Neural cell (in vitro differentiated cells): Measurements from ENCODE around the gene PFKL. TPM values are rescaled to one million over a fixed set of nuclear protein-coding genes. Genes with fewer than 3 reads are reported as not detected.
"Not testable (repeated sequence)": the region's sequence is repeated elsewhere in the genome, so short reads cannot be mapped to it uniquely, and the experiment has no call there.

ENCODE experiments used
- H2AFZ ChIP-seq: fragments of 200-600, 300-800 bp; sonication (generic), shearing (Covaris generic); 2 replicates; pipeline ENCODE4 v1.6.0; 2014; ENCODE audit warnings: low read depth, mild to moderate bottlenecking, antibody characterized with exemption, low read length, moderate library complexity
- H3F3A ChIP-seq: fragments of 200-600 bp; shearing (Covaris generic); 2 replicates; pipeline ENCODE4 v1.6.1; 2016; ENCODE audit warnings: mild to moderate bottlenecking, moderate library complexity, mixed read lengths, antibody characterized with exemption, low read length; ENCODE audit not compliant: insufficient read depth, poor library complexity, severe bottlenecking
- H3K27ac ChIP-seq: fragments of 200-600, 300-800 bp; sonication (generic), shearing (Covaris generic); 2 replicates; pipeline ENCODE4 v1.5.1; 2014; ENCODE audit warnings: mild to moderate bottlenecking, low read length, moderate library complexity
- H3K27me3 ChIP-seq: fragments of 300-800, 200-600 bp; sonication (generic), shearing (Covaris generic); 2 replicates; pipeline ENCODE4 v1.6.0; 2014; ENCODE audit warnings: mild to moderate bottlenecking, low read depth, low read length, moderate library complexity; ENCODE audit not compliant: insufficient read depth
- H3K36me3 ChIP-seq: fragments of 300-800, 200-600 bp; sonication (generic), shearing (Covaris generic); 2 replicates; pipeline ENCODE4 v1.5.1; 2014; ENCODE audit warnings: mild to moderate bottlenecking, antibody characterized with exemption, low read length, moderate library complexity; ENCODE audit not compliant: insufficient read depth
- H3K4me2 ChIP-seq: fragments of 300-800, 200-600 bp; sonication (generic), shearing (Covaris generic); 2 replicates; pipeline ENCODE4 v1.6.0; 2014; ENCODE audit warnings: mild to moderate bottlenecking, low read length
- H3K4me3 ChIP-seq: fragments of 300-800, 200-600 bp; sonication (generic), shearing (Covaris generic); 2 replicates; pipeline ENCODE4 v1.5.1; 2014; ENCODE audit warnings: mild to moderate bottlenecking, low read length, moderate library complexity
- H3K79me2 ChIP-seq: fragments of 200-600 bp; shearing (Covaris generic); replicated peaks from 2 replicates; pipeline ENCODE4 v1.6.0; 2014; ENCODE audit warnings: mild to moderate bottlenecking, low read length, moderate library complexity; ENCODE audit not compliant: insufficient read depth
- H3K9ac ChIP-seq: fragments of 300-800, 200-600 bp; sonication (generic), shearing (Covaris generic); 2 replicates; pipeline ENCODE4 v1.6.1; 2016; ENCODE audit warnings: mild to moderate bottlenecking, low read length, mixed read lengths
- H3K9me2 ChIP-seq: fragments of 200-600 bp; shearing (Covaris generic); 2 replicates; pipeline ENCODE4 v1.6.1; 2016; ENCODE audit warnings: mild to moderate bottlenecking, low read length, mixed read lengths; ENCODE audit not compliant: insufficient read depth
- H3K9me3 ChIP-seq: fragments of 200-600, 300-800 bp; sonication (generic), shearing (Covaris generic); 2 replicates; pipeline ENCODE4 v1.6.1; 2016; ENCODE audit warnings: mild to moderate bottlenecking, mixed run types, low read length, moderate library complexity, mixed read lengths
- H4K20me1 ChIP-seq: fragments of 200-600 bp; shearing (Covaris generic); 2 replicates; pipeline ENCODE4 v1.6.1; 2016; ENCODE audit warnings: mild to moderate bottlenecking, mixed run types; ENCODE audit not compliant: insufficient read depth
- CTCF ChIP-seq: fragments of 450-650 bp; IDR thresholded peaks from 2 replicates; pipeline ENCODE4 v1.5.1; 2014; ENCODE audit warnings: antibody characterized with exemption, mild to moderate bottlenecking, moderate library complexity; ENCODE audit not compliant: poor library complexity, severe bottlenecking
- EZH2 ChIP-seq: fragments of 200-600, 300-800 bp; shearing (Covaris generic), sonication (generic); IDR thresholded peaks from 2 replicates; pipeline ENCODE4 v1.6.1; 2014; ENCODE audit warnings: antibody characterized with exemption, low read length, borderline replicate concordance, mild to moderate bottlenecking; ENCODE audit not compliant: insufficient read depth, poor library complexity, severe bottlenecking
- MXI1 ChIP-seq: fragments of 450-650 bp; conservative IDR thresholded peaks from 2 replicates; pipeline ENCODE4 v1.6.1; 2014; ENCODE audit warnings: antibody characterized with exemption, mild to moderate bottlenecking; ENCODE audit not compliant: poor library complexity, severe bottlenecking
- POLR2AphosphoS5 ChIP-seq: IDR thresholded peaks from 2 replicates; pipeline ENCODE4 v1.6.1; 2012
- RAD21 ChIP-seq: fragments of 450-650 bp; conservative IDR thresholded peaks from 2 replicates; pipeline ENCODE4 v1.6.1; 2014; ENCODE audit warnings: antibody characterized with exemption, mild to moderate bottlenecking, moderate library complexity
- SMC3 ChIP-seq: fragments of 450-650 bp; conservative IDR thresholded peaks from 2 replicates; pipeline ENCODE4 v1.6.1; 2014; ENCODE audit warnings: antibody characterized with exemption, mild to moderate bottlenecking, moderate library complexity; ENCODE audit not compliant: poor library complexity
- TAF1 ChIP-seq: IDR thresholded peaks from 2 replicates; pipeline ENCODE4 v1.6.1; 2012; ENCODE audit warnings: low read depth
- polyA plus RNA-seq: library from polyadenylated mRNA; depleted of rRNA; stranded (reverse); fragments of >200 nt; gene quantifications from 2 replicates; pipeline ENCODE4 v1.2.3, GENCODE V29; 2014
- TF ChIP-seq, protein P1 (sequence below): IDR thresholded peaks from 2 replicates; pipeline ENCODE4 v1.6.1; 2012; ENCODE audit warnings: borderline replicate concordance

The PFKL gene
- polyA plus RNA-seq, 1 donor from 2014 or later: 79.6 TPM

GRCh38 chr21:44342981-44343380 lies 43.1 kb downstream of the PFKL start:
- H3K9me3 ChIP-seq, H3K27ac ChIP-seq, H3K36me3 ChIP-seq, H3F3A ChIP-seq, H3K27me3 ChIP-seq, H3K9me2 ChIP-seq, H3K4me3 ChIP-seq, H3K4me2 ChIP-seq, H3K9ac ChIP-seq, H2AFZ ChIP-seq, H4K20me1 ChIP-seq, H3K79me2 ChIP-seq: not testable (repeated sequence)

GRCh38 chr21:44344541-44345183 lies 44.8 kb downstream of the PFKL start:
- H2AFZ ChIP-seq: no peak overlapping the region
- no peak overlapping the region for H3K27ac ChIP-seq
- TF ChIP-seq TAF1: no peak
- no peak for TF ChIP-seq POLR2AphosphoS5
- no peak for TF ChIP-seq RAD21
- TF ChIP-seq EZH2: no peak
- no peak for TF ChIP-seq SMC3
- H3K9me3 ChIP-seq: no peaks in the 10 kb centered on the region
- no peak overlapping the region for H3K4me2 ChIP-seq
- no peak overlapping the region for H3K9ac ChIP-seq
- no peaks in the 10 kb centered on the region for H3F3A ChIP-seq
- H3K36me3 ChIP-seq: no peaks in the 10 kb centered on the region
- no peaks in the 10 kb centered on the region for H3K9me2 ChIP-seq
- H3K79me2 ChIP-seq: no peaks in the 10 kb centered on the region
- no peak overlapping the region for H3K4me3 ChIP-seq
- no peaks in the 10 kb centered on the region for H4K20me1 ChIP-seq
- H3K27me3 ChIP-seq: peaks cover 12% of the 10 kb centered on the region

DNA sequence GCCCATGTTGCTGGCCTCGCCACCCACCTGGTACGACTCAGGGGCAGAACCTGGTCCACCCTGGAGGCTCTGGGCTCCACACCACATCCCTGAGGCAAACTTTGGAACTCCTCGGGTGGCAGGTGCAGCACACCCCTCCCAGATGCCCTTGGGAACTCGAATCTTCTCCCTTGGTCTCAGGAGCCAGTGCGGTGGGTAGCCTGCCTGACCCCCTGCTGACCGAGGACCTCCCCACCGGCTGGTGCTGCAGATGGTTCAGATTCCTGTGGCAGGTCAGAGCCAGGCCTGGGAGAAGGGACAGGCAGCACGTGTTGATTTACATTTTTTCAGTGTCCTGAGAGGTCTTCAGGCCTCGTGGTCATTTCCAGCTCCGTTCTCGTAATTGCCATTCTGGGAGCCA lies 45.6 kb downstream of the PFKL start:
- no peaks in the 10 kb centered on the region for H3K9me2 ChIP-seq
- no peak overlapping the region for H3K4me3 ChIP-seq
- no peak overlapping the region for H2AFZ ChIP-seq
- H3K27ac ChIP-seq: no peak overlapping the region
- no peaks in the 10 kb centered on the region for H4K20me1 ChIP-seq
- H3K4me2 ChIP-seq: no peak overlapping the region
- H3K27me3 ChIP-seq: peaks cover 15% of the 10 kb centered on the region
- no peaks in the 10 kb centered on the region for H3F3A ChIP-seq
- H3K79me2 ChIP-seq: no peaks in the 10 kb centered on the region
- no peak overlapping the region for H3K9ac ChIP-seq
- H3K36me3 ChIP-seq: no peaks in the 10 kb centered on the region
- TF ChIP-seq, protein P1, sequence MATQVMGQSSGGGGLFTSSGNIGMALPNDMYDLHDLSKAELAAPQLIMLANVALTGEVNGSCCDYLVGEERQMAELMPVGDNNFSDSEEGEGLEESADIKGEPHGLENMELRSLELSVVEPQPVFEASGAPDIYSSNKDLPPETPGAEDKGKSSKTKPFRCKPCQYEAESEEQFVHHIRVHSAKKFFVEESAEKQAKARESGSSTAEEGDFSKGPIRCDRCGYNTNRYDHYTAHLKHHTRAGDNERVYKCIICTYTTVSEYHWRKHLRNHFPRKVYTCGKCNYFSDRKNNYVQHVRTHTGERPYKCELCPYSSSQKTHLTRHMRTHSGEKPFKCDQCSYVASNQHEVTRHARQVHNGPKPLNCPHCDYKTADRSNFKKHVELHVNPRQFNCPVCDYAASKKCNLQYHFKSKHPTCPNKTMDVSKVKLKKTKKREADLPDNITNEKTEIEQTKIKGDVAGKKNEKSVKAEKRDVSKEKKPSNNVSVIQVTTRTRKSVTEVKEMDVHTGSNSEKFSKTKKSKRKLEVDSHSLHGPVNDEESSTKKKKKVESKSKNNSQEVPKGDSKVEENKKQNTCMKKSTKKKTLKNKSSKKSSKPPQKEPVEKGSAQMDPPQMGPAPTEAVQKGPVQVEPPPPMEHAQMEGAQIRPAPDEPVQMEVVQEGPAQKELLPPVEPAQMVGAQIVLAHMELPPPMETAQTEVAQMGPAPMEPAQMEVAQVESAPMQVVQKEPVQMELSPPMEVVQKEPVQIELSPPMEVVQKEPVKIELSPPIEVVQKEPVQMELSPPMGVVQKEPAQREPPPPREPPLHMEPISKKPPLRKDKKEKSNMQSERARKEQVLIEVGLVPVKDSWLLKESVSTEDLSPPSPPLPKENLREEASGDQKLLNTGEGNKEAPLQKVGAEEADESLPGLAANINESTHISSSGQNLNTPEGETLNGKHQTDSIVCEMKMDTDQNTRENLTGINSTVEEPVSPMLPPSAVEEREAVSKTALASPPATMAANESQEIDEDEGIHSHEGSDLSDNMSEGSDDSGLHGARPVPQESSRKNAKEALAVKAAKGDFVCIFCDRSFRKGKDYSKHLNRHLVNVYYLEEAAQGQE: no peak
- TF ChIP-seq MXI1 (no peak), EZH2 (no peak), CTCF (no peak), SMC3 (no peak), TAF1 (no peak)
- H3K9me3 ChIP-seq: no peaks in the 10 kb centered on the region
